CD1c-positive myeloid dendritic cell (primary cell): ENCODE measurements around the gene GRID2.

ENCODE experiments used
- DNase-seq: peaks from one replicate; pipeline ENCODE4 v3.0.0-alpha.2; 2016; ENCODE audit errors: extremely low spot score

The GRID2 gene

GRCh38 chr4:92678292-92678691 lies 374.5 kb downstream of the GRID2 start:
- no peak for DNase-seq

DNA sequence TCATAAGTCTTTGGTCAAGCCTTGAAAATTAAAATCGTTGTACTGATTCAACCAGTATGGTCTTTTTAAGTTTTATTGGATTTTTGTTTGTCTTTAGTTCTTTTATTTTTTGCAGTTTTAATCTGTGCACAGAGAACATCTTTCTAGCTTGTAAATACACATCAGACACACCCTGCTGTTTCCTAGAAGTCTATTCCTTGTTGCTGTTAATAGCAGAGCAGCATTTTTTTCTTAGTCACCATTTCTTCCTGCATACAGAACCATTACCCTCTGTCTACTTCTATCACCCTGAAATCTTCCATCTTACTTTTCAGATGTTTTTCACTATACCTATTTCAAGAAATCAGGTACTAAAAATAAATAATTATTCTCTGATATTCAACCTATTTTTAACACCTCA lies 375.4 kb downstream of the GRID2 start:
- no peak for DNase-seq

DNA sequence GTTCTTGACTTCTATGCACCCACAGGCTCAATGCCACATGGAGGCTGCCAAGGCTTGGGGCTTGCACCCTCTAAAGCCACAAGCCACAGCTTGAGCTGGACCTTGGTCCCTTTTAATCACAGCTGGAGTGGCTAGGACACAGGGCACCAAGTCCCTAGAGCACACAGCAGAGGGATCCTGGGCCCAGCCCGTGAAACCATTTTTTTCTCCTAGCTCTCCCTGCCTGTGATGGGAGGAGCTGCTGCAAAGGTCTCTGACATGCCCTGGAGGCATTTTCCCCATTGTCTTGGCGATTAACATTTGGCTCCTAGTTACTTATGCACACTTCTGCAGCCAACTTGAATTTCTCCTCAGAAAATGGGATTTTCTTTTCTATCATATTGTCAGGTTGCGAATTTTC lies 410.9 kb downstream of the GRID2 start:
- no peak for DNase-seq

DNA sequence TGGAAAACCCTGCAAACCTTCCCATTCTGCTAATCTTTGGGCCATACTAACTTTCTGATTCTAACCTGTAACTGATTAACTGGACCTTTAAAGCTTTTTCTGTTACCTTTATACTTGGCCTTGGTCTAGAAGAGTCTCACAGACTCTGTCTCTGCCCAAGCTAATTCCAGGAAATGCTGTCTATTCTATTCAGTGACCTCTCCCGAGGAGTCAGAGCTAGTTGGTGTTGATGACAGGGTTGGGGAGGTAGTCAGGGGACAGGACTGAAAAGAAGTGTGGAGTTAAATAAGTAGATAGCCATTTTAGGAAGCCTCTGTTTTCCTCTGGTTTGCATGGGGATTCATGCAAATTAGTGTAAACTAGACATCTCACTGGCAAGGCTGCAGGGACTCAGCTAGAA lies 429.5 kb downstream of the GRID2 start:
- DNase-seq, result no peak

- no peak for DNase-seq
These were observed 431.4 kb downstream of the GRID2 start for GRCh38 chr4:92735025-92735665.

- no peak for DNase-seq
These were observed 456.7 kb downstream of the GRID2 start for GRCh38 chr4:92760433-92760832.

DNA sequence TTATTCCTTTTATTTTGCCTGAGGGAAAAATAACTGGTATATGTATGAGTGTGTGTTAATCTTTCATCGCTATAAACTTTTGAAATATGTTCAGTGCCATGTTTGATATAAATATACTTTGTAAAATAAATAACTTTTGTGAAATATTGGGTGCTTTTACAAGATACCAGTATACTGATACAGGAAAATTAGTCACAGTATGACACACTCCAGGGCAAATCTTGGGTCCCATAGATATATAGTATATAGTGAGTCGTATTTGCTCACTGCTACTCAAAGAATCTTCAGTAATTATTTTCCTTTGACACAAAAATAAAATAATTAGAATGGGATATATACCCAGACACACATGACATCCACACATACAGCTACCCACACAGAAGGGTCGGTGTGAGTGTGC lies 472.3 kb downstream of the GRID2 start:
- no peak for DNase-seq

GRCh38 chr4:92789741-92790140 lies 486.0 kb downstream of the GRID2 start:
- DNase-seq, result no peak

GRCh38 chr4:92791871-92792440 lies 488.2 kb downstream of the GRID2 start:
- no peak for DNase-seq

DNA sequence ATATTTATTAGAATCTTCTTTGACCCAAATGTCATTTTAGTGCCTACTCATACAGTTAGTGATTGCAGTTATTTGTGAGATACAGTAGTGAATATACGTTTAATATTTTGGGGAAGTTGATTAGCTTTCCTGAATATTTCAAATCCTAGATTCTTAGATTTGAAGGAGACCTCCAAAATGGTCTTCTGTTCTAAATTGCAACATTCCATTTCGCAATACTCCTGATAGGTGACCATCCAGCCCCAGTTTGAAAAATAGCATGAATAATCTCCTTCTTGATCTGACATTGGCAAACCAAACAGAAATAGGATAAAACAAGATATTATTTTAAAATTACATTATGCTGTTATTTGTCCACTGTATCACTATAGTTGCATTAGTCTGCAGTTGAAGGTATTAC lies 505.6 kb downstream of the GRID2 start:
- no peak for DNase-seq

DNA sequence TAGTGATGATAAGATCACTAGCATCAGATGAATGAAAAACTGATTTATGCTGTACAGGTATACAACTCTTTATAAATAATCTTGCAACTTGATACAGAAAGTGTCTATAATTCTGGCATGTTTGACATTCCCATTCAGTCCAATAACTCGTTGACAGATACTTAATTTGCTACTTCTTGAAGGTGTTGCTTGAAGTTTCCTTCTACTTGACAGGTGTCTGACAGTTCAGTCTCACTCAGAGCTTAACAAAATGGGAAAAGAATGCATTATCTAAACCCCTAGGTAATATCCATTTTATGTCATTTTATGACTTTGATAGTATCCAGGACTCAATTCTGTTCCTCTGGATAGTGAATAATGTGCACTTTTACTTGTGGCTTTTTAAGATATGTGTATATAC lies 508.9 kb downstream of the GRID2 start:
- no peak for DNase-seq

- DNase-seq, result no peak
These were observed 510.9 kb downstream of the GRID2 start for GRCh38 chr4:92814677-92815076.

DNA sequence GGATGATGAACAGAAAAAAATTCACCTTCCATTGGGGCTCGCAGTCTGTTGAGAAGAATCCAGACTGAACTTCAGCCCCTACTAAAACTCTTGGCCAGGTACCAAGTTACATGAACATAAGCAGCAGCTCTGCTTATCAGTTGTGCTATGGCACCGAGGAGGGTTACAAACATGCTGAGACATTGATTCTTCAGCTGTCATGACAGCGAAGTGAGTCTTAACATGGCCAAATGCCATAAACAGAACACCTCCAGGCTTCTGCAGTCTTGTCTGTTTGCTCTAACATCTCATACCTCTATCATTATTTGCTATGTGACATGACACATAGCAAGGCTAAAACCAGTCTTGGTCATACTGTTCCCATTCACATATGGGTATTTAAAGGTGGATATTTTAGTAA lies 521.5 kb downstream of the GRID2 start:
- DNase-seq, result no peak

- no peak for DNase-seq
These were observed 522.0 kb downstream of the GRID2 start for GRCh38 chr4:92825791-92826190.

DNA sequence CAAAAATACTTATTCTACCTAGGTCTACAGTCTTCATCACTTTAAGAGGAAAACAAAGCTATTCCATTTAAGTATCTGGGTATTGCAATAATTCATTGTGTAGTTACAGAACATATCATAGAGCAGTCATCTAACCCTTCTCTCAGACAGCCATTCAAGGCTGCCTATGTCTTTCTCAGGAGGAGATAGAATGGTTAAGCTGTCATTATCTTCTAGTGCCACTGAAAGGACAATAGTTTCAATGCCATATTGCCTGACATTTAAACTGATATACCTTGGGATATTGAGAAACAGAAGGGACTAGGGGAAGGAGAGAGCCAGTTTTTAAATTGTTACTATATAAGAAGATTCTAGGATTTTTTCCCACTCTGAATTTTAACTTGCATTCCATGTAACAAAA lies 527.0 kb downstream of the GRID2 start:
- no peak for DNase-seq

DNA sequence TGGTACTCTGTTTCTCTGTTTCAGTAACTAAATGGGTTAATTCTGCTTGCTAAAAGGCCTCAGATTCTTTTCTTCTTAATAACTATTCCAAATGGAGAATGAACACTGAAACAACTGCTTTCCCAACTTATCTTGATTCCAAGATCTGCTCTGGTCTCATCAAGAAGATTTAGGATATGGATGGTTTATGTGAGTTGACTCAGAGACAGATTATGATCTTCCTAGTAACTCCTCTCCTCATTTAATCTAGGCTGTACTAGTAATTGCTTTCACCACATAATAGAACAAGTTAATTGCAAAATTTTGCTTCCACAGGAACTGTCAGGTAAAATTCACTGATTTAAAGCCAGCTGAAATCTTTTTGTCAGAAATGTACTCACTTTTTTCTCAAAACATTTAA lies 537.1 kb downstream of the GRID2 start:
- DNase-seq, result no peak

- DNase-seq, result no peak
These were observed 540.0 kb downstream of the GRID2 start for GRCh38 chr4:92843784-92844183.

DNA sequence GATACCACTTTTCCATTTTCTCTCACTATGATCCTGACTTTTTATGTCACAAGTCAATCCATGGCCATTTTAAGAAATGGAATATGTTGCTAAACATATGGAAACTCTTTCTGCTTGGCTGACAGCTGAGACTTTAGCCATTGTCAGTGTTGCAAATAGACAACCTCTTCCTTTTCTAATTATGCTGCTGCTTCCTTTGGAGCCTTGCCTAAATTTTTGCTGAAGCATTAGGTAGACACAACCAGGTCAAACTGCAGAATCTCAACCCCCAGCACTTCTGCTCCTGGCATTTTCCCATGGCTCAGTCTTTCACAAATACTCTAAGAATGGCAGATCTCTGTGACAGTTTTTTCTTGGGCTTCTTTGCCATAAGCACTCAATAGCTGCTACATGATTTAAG lies 543.3 kb downstream of the GRID2 start:
- no peak for DNase-seq

DNA sequence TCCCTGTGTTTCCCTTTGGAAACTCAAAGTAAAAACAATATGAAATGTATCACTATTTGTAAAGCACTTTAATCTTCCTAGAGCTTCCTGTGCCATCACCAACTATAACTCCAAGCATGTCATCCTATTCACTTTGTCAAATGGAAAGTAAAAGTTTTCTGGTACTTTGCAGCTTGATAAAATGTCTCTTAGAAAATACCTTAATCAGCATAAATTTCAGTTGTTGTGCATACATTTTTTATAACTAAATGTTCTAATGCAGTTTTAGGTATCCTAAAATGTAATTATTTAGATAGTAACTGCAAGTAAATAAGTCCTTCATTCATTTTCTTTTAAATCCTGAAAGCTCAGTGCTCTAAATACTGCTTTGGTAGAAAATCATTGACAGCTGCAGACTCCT lies 558.7 kb downstream of the GRID2 start:
- DNase-seq, result no peak

- no peak for DNase-seq
These were observed 560.3 kb downstream of the GRID2 start for GRCh38 chr4:92864096-92864495.

- DNase-seq, result no peak
These were observed 568.8 kb downstream of the GRID2 start for GRCh38 chr4:92872604-92873003.

- no peak for DNase-seq
These were observed 581.9 kb downstream of the GRID2 start for GRCh38 chr4:92885632-92886031.

DNA sequence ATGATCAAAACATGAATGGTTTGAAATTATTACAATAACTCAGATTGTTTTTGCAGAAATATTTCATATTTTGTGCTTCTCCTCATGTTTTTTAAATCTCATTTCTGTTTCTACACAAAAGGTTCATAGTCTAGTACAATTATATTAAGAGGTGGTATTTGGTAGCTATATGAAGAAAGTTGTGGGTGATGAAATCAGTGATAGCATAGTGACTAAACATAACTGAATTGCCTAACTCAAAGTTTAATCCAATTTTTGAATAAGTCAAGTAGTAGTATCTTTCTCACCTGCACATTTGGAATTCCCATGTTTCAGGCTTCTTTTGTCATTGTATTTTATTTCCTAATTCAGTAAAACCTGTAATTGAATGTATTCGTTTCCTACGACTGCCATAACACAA lies 648.7 kb downstream of the GRID2 start:
- DNase-seq, result no peak

- DNase-seq, result no peak
These were observed 649.1 kb downstream of the GRID2 start for GRCh38 chr4:92952897-92953296.
